Stimulated activated CD8-positive, alpha-beta memory T cell treated with anti-CD3 and anti-CD28 coated beads, Interleukin-4, amount 100 ng/mL, for 1 hour (primary cell): ENCODE results near the gene IBSP.

Experiments
- DNase-seq, 2 donors: peaks; one replicate each; pipeline ENCODE4 v3.0.0-alpha.2; 2020; ENCODE audit warnings: low read depth in 2 of 2, low spot score in 1 of 2

Gene IBSP, protein sequence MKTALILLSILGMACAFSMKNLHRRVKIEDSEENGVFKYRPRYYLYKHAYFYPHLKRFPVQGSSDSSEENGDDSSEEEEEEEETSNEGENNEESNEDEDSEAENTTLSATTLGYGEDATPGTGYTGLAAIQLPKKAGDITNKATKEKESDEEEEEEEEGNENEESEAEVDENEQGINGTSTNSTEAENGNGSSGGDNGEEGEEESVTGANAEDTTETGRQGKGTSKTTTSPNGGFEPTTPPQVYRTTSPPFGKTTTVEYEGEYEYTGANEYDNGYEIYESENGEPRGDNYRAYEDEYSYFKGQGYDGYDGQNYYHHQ

DNA sequence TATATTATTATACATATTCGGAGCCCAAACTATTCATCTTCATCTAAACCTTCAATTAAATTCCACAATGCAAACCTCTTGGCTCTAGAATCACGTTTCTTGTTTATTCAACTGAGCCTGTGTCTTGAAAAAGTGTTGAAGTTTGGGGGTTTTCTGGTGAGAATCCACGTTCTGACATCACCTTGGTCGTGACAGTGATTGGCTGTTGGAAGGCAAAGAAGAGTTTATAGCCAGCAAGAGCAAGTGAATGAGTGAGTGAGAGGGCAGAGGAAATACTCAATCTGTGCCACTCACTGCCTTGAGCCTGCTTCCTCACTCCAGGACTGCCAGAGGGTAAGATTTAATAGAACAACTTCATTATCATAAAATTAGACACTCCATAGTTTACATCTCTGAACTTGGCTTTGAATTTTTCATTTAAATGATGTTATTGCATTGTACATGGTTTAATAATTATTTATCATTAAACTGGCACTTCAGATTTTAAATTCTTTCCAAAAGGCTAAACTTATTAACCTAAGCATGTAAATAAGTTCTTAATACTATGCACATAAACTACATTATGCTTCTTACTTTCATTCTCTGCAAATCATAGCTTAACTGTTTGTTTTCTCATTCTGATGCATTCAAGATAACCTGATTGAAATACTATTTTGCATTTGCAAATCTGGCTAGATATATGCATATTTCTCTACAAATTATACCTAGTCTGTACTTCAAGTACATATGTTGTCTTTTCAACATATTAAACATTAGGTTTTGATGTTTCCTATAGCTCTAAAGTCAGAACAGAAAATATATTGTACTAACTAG lies at the start of gene IBSP:
TSS of gene IBSP (plus strand) at position 254 of the 813 bp plus-strand sequence. CDS start 2,808 bp downstream, outside the sequence.
- no peak for DNase-seq

DNA sequence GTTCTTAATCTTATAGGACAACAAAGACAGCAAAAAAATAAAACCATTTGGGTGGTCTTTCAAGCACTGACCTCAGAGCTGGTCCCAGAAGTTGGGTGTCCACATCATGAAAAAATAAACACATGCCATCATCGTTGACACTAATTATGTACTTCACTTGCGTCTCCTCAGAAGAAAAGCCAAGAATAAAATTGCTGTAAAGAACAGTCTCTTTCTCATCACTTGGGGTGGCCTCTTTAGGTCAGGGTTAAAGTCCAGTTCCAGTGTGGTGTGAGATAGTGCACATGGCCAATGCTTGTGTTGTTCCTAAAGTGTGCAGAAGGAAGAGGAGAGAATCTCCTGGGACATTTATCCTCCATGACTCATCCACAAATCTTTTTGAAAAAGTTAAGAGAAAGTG lies 49.5 kb upstream of the IBSP start:
- DNase-seq, result no peak

DNA sequence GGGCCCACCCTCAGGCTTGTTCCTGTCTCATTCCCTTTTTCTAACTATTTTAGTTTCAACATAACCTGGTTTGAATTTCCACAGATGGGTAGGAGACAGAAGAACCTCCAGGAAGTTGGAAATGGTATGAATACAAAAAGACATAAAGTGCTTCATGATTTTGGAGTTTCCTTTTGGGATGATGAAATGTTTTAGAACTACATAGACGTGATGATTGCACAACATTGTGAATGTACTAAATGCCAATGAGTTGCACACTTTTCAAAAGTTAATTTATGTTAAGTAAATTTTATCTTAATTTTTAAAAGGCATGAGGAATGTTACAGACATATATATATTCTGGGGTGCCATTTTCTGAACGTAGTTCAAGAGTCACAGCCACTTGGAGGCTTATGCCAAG lies 41.1 kb upstream of the IBSP start:
- no peak for DNase-seq

GRCh38 chr4:87762311-87762710 lies 37.0 kb upstream of the IBSP start:
- DNase-seq, result no peak

DNA sequence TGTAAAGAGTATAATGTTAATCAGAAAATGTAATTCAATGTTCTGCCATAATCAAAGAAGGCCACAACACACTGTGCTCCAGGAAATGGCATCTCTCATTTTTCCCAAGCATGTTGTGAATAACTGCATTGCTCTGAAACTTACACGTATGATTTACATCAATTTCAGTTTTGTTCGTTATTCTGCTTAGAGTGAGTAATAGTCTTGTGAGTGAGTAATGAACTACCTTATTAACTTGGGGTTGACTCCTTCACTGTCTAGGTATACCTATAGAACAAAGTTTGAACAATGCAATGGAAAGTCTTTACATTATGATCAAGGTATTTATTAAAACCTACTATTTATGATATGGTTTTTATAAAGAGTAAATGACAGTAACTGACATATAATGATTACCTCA lies 17.8 kb upstream of the IBSP start:
- no peak for DNase-seq

GRCh38 chr4:87783781-87784180 lies 15.6 kb upstream of the IBSP start:
- no peak for DNase-seq

DNA sequence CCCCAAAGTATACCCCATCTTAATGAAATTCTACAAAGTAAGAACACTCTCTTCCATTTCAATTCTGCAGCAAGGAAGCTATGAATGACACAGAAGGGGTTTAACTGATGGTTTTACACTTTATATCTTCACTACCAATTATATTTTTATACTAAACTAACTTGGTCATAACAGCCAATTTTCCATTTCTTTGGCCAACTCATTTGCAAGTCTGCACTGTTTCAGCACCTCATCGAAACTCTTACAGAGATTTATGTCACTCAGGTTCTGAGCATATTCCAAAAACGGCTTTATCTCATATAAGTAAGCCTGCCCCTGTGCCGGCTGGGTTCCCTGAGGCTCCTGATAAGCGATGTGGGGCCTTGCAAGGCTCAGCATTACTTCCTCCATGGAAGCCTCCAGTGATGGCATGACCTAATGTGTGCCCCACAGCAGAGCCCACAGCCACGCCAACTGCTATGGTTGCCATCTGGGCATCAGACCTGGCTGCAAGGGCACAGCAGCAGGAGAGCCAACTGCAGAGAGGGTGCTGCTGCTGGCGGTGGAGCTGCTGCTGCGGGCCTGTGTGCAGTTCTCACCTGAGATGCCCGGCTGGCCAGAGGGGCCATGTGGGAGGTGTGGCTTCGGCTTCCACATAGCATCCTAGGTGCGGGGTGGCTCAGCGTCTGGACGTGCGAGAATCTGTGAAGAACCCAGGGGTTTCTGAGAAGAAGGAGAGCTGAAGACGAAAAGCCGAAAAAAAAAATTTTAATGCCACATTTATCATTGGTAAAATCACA lies 13.4 kb upstream of the IBSP start:
- no peak for DNase-seq

- no peak for DNase-seq
Measured at GRCh38 chr4:87802858-87803257, 3.5 kb downstream of the IBSP start.

GRCh38 chr4:87803421-87803820 lies 4.1 kb downstream of the IBSP start:
- no peak for DNase-seq

DNA sequence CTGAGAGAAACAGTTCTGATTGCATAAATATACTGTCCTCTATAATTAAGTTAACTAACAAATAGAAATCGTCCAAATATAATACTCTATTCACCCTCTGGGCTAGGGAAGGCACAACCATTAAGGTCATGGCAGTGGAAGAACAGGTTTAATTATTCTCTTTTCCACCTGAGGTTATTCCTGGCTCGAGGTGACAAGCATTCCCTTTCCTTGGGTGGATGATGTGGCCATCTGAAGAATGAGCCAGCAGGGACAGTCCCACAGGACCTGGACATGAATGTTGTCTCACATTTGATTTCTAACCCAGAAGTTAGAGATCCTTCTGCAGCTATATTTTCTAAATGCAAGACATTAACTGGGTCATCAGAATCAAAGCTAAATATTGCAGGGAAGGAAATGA lies 5.5 kb downstream of the IBSP start:
- DNase-seq, result no peak

DNA sequence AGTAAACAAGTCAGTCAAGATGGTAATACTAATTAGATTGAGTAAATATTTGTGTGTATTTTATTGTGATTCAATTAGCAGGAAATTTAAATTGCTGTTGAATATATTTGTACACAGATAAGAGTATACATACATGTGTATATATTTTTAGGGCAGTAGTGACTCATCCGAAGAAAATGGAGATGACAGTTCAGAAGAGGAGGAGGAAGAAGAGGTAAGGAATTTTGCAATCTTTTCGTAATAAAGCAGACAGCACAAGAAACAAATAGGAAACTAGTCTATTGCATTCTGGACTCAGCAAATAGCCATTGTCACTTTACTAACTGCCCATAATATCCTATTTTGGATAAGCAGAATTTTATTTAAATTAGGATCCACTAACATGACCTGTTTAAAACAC lies 6.6 kb downstream of the IBSP start:
- no peak for DNase-seq

DNA sequence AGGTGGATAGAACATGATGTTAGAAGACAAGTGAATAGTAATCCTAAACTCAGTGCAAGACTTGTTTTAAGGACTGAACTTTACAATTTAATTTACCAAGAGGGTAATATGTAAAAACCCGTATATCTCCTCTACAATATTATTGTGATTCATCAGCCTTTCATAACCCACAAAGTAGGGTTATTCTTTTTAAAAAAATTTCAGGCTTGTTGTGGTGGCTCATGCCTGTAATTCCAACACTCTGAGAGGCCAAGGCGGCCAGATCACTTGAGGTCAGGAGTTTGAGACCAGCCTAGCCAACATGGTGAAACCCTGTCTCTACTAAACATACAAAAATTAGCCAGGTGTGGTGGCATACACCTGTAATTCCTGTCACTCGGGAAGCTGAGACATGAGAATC lies 7.2 kb downstream of the IBSP start:
- no peak for DNase-seq

- no peak for DNase-seq
Measured at GRCh38 chr4:87807402-87807801, 8.0 kb downstream of the IBSP start.

DNA sequence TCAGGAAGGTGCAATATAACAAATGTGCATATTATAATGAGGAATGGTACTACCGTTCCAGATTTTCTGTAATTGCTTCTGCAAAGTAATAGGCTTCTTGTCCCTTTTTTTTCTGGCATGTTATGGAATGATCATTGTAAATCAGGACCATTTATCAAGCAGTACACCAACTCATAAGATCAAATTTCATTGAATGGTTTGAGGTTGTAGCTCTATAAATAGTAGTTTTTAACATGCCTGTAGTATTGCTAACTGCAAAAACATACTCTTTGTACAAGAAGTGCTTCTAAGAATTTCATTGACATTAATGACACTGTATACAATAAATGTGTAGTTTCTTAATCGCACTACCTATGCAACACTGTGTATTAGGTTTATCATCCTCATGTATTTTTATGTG lies 12.6 kb downstream of the IBSP start:
- no peak for DNase-seq

DNA sequence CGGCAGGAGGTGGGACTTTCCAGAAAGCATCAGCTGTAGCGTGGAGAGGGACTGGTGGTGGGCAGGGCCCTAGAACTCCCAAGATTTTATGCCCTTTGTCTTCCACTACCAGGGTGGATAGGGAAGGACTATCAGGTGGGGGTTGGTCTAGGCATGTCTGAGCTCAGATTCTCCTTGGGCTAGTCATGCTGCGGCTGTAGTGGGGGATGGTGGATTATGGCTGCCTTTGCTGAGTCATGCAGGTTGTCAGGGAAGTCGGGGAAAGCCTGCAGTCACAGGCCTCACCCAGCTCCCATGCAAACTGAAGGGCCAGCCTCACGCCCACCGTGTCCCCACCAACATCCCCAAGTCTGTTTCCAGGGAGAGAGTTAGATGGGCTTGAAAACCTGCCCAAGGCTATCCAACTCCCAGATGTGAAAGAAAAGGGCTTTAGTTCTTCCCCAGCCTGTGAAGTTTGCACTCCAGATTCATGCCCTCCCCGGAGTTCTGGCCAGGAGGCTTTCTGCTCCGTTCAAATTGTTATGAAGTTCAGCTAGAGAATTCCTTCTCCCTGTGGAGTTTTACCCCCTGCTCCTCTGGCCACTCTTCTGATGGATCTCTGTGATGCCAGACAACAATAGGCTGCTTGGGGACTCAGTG lies 20.0 kb downstream of the IBSP start:
- no peak for DNase-seq

GRCh38 chr4:87823200-87823599 lies 23.8 kb downstream of the IBSP start:
- DNase-seq, result no peak

GRCh38 chr4:87823724-87824123 lies 24.4 kb downstream of the IBSP start:
- DNase-seq, result no peak

DNA sequence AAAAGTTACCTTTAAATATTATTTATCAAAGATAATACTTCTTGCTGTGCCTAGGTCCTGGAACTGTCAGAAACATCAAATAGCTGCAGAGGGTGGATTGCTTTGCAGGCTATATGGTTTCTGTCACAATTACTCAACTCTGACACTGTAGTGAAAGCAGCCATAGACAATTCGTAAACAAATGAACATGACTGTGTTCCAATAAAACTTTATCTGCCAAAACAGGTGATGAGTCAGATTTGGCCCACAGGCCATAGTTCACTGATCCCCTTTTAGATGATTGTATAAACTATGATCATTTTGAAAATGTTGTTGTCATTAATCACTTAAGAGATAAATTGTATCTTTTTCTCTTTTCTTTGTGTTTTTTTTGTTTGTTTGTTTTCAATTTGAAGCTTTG lies 25.0 kb downstream of the IBSP start:
- no peak for DNase-seq

DNA sequence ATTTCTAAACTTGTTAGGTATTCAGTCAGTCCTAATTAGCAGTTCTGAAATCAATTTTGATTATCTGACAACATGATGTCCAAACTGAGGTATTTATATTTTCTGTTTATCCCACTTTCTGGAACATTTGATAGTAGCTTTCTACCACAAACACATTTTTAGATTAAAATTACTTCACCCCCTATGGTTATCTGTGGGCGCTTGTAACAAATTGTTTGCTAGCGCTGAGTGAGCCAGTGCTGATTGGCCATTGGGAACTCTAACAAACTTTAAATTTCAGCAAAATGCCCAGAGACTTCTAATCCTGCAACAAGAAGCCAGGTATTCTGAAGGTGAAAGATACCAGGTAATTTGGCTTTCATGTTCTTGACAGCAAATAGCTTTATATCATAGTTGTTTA lies 33.3 kb downstream of the IBSP start, which contains the start of gene MEPE:
TSS of gene MEPE (plus strand) at position 301 of the 400 bp plus-strand sequence. CDS start 1,746 bp downstream, outside the sequence.
- no peak for DNase-seq

DNA sequence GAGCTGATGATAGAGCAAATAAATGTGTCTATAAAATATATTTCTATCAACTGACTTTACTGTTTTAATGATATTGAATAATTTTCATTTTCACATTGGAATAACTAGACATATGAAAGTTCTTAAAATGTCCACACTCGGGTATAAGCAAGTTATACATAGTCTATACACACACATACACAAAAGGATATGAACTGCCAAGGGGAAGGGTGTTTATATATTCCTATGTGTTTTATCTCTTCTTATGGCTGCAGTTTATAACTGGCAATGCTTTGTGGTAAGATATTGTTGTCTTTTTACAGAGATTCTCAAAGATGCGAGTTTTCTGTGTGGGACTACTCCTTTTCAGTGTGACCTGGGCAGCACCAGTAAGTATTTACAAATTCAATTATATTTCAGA lies 35.0 kb downstream of the IBSP start:
- no peak for DNase-seq

DNA sequence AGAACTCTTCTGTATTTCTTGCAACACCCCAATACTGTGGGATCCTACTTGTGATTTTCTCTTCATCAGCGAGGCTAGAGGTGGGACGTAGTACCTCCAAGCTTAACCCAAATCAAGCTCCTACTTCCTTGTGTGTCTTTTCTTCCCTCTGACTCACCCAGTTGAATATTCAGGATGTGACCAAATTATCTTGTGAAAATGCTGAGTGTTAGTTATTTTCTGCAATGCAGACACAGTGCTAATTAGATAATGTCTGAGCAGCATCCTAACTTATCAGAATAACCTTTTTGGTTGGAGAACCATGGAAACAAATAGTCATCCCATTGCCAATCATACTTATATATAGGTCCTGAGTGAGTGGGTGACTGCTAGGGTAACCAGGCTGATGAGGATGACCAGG lies 35.8 kb downstream of the IBSP start:
- no peak for DNase-seq
